Erythroblast (primary cell): ENCODE data around the gene PHEX.

Experiments
- GATA1 ChIP-seq: IDR thresholded peaks from 2 replicates; pipeline ENCODE4 v1.6.1; 2011; ENCODE audit warnings: low read depth, mild to moderate bottlenecking, control low read depth, low read length, moderate library complexity
- POLR2A ChIP-seq: IDR thresholded peaks from 2 replicates; pipeline ENCODE4 v1.6.1; 2011; ENCODE audit warnings: mild to moderate bottlenecking, low read length

GRCh38 chrX:22300130-22300529, 268.0 kb downstream of the PHEX start:
- TF ChIP-seq POLR2A (no peak), GATA1 (no peak)
